GM12874 (cell line): ENCODE data around the gene PCDH10.

ENCODE experiments used
- TF ChIP-seq, protein P1 (sequence below): IDR thresholded peaks from 2 replicates; pipeline ENCODE4 v1.5.1; 2011; ENCODE audit warnings: low read depth, mild to moderate bottlenecking, control low read depth, low read length, moderate library complexity; ENCODE audit not compliant: insufficient read depth

PCDH10 gene

GRCh38 chr4:133148690-133149363 is at the start of gene PCDH10:
PCDH10 (plus strand) TSS chr4:133149294; CDS start chr4:133150141, 847 bp downstream.
- TF ChIP-seq, protein P1, sequence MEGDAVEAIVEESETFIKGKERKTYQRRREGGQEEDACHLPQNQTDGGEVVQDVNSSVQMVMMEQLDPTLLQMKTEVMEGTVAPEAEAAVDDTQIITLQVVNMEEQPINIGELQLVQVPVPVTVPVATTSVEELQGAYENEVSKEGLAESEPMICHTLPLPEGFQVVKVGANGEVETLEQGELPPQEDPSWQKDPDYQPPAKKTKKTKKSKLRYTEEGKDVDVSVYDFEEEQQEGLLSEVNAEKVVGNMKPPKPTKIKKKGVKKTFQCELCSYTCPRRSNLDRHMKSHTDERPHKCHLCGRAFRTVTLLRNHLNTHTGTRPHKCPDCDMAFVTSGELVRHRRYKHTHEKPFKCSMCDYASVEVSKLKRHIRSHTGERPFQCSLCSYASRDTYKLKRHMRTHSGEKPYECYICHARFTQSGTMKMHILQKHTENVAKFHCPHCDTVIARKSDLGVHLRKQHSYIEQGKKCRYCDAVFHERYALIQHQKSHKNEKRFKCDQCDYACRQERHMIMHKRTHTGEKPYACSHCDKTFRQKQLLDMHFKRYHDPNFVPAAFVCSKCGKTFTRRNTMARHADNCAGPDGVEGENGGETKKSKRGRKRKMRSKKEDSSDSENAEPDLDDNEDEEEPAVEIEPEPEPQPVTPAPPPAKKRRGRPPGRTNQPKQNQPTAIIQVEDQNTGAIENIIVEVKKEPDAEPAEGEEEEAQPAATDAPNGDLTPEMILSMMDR = no peak

GRCh38 chr4:133102043-133102442 is 47.1 kb upstream of the PCDH10 start:
- TF ChIP-seq, protein P1 = no peak

DNA sequence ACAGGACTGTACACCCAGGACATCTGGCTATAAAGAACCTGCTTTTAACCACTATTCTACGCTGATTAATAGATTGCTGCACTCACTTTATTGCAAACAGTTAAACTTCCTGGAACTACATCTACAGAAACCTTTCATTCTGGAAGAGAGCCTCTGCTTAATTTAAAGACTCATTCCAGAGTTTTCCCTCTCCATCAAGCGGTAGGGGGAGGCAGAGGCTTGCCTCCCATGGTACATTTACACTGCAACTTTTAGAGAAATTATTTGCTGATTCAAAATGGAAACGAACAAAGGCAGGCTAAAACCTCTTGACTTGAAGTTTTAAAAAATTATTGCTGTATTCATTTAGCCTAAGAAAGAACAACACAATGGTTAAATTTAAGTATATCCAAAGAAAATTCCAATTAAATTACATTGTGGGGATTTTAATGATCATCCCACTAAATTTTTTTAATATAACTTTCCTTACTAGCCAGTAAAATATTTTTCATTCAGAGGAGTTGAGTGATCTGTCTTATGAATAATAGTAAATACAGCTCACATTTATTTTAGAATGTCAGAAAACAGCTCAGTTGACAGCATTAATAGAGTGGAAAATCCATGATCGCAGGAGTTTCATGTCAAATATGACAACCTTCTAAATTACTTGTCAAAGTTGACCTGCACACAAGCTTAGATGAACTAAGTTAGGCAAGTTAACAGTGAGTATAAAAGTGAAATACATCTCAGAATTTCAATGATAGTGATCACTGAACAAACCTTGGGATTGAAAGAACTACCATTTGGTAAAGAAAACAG is 46.3 kb upstream of the PCDH10 start:
- TF ChIP-seq, protein P1 = no peak

GRCh38 chr4:133112641-133113040 is 36.5 kb upstream of the PCDH10 start:
- TF ChIP-seq, protein P1 = no peak

GRCh38 chr4:133124746-133125145 is 24.3 kb upstream of the PCDH10 start:
- TF ChIP-seq, protein P1 = no peak

GRCh38 chr4:133127500-133127899 is 21.6 kb upstream of the PCDH10 start:
- TF ChIP-seq, protein P1 = no peak

- TF ChIP-seq, protein P1 = no peak
Measured at GRCh38 chr4:133129237-133129636, 19.9 kb upstream of the PCDH10 start.
